ENCODE data around the gene BCL2. TPM values are rescaled to one million over a fixed set of nuclear protein-coding genes. Genes with fewer than 3 reads are reported as not detected.

BCL2 gene
- total RNA-seq, 1 donor from 2014 or later = 18.7 TPM

DNA sequence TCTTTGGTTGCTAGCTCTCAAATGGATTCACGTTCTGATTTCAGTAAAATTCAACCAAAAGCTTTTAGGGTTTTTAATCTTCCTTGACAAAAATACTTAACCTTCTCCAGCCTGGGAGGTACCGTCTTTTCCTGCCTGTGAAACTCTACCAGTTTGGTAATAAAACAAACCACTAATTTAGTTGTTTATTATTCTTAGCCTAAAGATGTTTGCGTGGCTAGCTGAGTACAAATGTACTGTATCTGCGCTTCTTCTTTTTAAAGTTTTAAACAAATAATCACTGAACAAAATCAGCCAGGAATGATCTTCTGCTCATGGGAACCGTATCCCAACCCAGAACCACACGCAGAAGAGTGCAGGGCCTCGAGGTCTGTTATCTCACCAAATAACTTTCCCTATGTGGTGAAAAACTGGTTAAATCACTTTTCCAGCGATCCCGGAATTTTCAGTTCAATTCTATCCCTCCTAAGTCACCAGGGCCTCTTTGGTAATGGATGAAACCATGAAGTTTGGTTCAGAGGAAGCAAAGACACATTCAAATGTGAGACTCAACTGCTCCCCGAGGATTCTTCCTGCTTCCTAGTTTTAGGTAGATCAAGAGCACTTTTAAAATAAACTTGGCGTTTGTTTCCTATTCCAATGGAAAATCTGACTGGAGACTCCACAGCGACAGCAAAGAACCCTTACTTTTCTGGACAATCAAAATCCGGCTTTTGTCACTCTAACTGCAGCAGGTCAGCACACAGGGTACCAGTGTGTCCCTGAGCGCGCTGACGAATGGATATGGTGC lies 36.1 kb downstream of the BCL2 start:
- H3K4me1 ChIP-seq = peaks cover 43% of the 10 kb centered on the region
- TF ChIP-seq, protein P1, sequence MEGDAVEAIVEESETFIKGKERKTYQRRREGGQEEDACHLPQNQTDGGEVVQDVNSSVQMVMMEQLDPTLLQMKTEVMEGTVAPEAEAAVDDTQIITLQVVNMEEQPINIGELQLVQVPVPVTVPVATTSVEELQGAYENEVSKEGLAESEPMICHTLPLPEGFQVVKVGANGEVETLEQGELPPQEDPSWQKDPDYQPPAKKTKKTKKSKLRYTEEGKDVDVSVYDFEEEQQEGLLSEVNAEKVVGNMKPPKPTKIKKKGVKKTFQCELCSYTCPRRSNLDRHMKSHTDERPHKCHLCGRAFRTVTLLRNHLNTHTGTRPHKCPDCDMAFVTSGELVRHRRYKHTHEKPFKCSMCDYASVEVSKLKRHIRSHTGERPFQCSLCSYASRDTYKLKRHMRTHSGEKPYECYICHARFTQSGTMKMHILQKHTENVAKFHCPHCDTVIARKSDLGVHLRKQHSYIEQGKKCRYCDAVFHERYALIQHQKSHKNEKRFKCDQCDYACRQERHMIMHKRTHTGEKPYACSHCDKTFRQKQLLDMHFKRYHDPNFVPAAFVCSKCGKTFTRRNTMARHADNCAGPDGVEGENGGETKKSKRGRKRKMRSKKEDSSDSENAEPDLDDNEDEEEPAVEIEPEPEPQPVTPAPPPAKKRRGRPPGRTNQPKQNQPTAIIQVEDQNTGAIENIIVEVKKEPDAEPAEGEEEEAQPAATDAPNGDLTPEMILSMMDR (IDR thresholded peaks at IDR 0.05) = no peak
- TF ChIP-seq POLR2AphosphoS5 (IDR thresholded peaks at IDR 0.05; ENCODE audit: insufficient read depth in 1 of 2, low read depth in 1 of 2) = no peak
- TF ChIP-seq POLR2A (IDR thresholded peaks at IDR 0.05) = no peak
- intact Hi-C loops (cut with DNase I) = no loop called here
- no peak overlapping the region for H3K4me3 ChIP-seq
- no peaks in the 10 kb centered on the region for H3K36me3 ChIP-seq
- no peak for DNase-seq (ENCODE audit: extremely low spot score in 2 of 2)
- no peaks in the 10 kb centered on the region for H3K9me3 ChIP-seq
- no peaks in the 10 kb centered on the region for H3K27me3 ChIP-seq
- H3K27ac ChIP-seq = peak overlapping the region; percentile 10

DNA sequence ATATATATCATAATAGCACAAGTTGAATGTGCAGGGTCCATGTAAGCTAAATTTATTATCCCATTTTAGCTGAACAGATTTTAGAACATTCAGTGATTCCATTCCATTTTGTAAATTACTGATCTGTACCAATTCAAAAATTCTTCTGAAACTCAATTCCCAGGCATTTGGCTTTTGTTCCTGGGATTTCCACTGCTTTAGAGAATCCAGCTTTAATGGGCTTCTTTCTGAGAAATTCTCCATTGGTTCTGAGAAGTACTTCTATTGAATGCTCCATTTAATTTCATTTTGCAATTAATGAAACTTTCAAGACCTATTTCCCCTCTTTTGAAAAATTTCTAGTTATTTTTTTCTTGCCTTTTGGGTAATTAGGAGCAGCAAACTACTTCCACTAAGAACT lies 36.8 kb downstream of the BCL2 start:
- TF ChIP-seq POLR2A (IDR thresholded peaks at IDR 0.05) = no peak
- TF ChIP-seq, protein P1 (IDR thresholded peaks at IDR 0.05) = no peak
- no peak for TF ChIP-seq POLR2AphosphoS5 (IDR thresholded peaks at IDR 0.05; ENCODE audit: insufficient read depth in 1 of 2, low read depth in 1 of 2)
- Histone ChIP-seq H3K36me3 (no peaks in the 10 kb centered on the region), H3K9me3 (no peaks in the 10 kb centered on the region), H3K4me1 (peaks cover 45% of the 10 kb centered on the region), H3K27me3 (no peaks in the 10 kb centered on the region), H3K27ac (no peak overlapping the region), H3K4me3 (no peak overlapping the region)
- intact Hi-C loops (cut with DNase I) = no loop called here
- DNase-seq (ENCODE audit: extremely low spot score in 2 of 2) = no peak

DNA sequence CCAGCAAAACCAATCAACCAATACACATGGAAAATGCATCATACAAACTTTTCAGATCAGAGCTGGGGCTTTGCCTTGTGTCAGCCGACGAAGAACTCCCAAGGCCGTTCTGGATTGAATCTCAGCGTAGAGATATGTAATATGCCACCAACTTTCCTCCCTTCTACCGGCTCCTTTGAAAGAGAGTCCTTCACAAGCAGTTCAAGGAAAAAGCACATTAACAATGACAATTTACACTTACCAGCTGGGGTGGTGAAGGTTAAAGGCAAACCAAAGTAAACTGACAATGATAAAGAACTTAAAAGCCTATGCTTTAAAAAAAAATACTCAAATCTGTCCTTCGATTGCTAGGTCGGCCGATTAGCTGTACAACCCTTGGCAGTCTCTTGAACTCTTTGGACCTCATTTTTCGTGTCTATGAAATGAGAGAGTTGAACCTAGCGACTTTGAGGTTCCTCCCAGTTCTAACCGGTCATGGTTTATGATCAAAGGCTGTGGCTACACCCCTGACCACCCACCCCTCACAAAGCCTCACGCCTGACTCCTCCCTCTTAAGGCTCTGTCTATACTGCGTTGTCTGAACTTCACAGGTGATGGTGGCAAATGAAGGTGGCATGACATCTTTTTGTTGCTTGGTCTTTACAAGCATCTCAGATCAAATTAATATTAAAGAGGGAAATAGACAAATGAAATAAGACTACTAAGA lies 46.2 kb downstream of the BCL2 start:
- peak overlapping the region; percentile 27 for H3K27ac ChIP-seq
- intact Hi-C loops (cut with DNase I) = no loop called here
- peaks cover 35% of the 10 kb centered on the region for H3K4me1 ChIP-seq
- TF ChIP-seq POLR2A (IDR thresholded peaks at IDR 0.05) (no peak), POLR2AphosphoS5 (IDR thresholded peaks at IDR 0.05; ENCODE audit: insufficient read depth in 1 of 2, low read depth in 1 of 2) (no peak)
- TF ChIP-seq, protein P1 (IDR thresholded peaks at IDR 0.05) = no peak
- DNase-seq (ENCODE audit: extremely low spot score in 2 of 2) = no peak
- no peaks in the 10 kb centered on the region for H3K9me3 ChIP-seq
- no peak overlapping the region for H3K4me3 ChIP-seq
- H3K27me3 ChIP-seq = no peaks in the 10 kb centered on the region
- no peaks in the 10 kb centered on the region for H3K36me3 ChIP-seq

DNA sequence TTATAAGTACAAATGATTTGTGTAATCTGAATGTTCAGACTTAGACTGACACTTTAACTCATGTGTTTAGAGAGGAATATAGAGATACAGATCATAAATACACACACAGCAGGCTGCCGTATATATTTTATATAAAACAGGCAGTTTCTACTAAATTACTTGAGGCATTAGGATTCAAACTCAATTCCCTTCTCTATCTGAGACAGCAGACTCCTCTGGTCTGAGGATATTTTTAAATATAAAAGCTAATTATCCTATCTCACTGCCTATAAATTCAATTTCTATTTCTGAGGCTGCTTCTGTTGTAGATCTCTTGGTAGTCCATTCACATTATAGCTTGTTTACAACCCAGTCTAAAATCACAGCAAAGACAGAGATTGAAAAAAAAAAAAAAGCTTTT lies 46.9 kb downstream of the BCL2 start:
- Histone ChIP-seq H3K4me1 (peaks cover 35% of the 10 kb centered on the region), H3K27me3 (no peaks in the 10 kb centered on the region), H3K9me3 (no peaks in the 10 kb centered on the region), H3K27ac (peak overlapping the region; percentile 27), H3K4me3 (no peak overlapping the region), H3K36me3 (no peaks in the 10 kb centered on the region)
- TF ChIP-seq POLR2AphosphoS5 (IDR thresholded peaks at IDR 0.05; ENCODE audit: insufficient read depth in 1 of 2, low read depth in 1 of 2) = no peak
- TF ChIP-seq POLR2A (IDR thresholded peaks at IDR 0.05) = no peak
- TF ChIP-seq, protein P1 (IDR thresholded peaks at IDR 0.05) = no peak
- intact Hi-C loops (cut with DNase I) = no loop called here
- no peak for DNase-seq (ENCODE audit: extremely low spot score in 2 of 2)

DNA sequence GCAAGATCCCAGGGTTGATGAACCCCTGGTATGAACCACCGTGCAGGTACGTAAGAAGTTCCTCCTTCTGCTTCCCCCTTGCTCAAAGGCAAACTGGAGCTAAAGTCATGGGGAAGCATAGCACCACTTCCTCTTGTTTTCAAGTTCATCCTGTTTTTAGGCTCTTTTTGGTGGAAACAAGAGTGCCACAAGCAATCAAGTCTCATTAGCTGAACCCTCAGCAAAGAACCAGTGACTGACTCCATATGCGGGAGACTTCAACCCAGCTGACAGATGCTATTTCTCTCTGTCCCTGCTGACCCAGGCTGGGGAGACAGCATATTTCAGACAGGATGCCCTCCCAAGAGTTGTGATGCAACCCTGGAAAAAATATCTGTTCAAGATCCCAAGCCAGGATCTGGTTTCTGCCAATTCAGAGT lies 47.7 kb downstream of the BCL2 start:
- intact Hi-C loops (cut with DNase I) = no loop called here
- H3K27ac ChIP-seq = peak overlapping the region; percentile 27
- H3K4me1 ChIP-seq = peaks cover 43% of the 10 kb centered on the region
- no peaks in the 10 kb centered on the region for H3K9me3 ChIP-seq
- DNase-seq (ENCODE audit: extremely low spot score in 2 of 2) = no peak
- TF ChIP-seq POLR2AphosphoS5 (IDR thresholded peaks at IDR 0.05; ENCODE audit: insufficient read depth in 1 of 2, low read depth in 1 of 2) = peak in 1 of 2 donors; percentile 22
- TF ChIP-seq, protein P1 (IDR thresholded peaks at IDR 0.05) = no peak
- no peaks in the 10 kb centered on the region for H3K27me3 ChIP-seq
- no peaks in the 10 kb centered on the region for H3K36me3 ChIP-seq
- no peak overlapping the region for H3K4me3 ChIP-seq
